H1 (cell line): Measurements from ENCODE around the gene ITFG2. TPM values are rescaled to one million over a fixed set of nuclear protein-coding genes. Genes with fewer than 3 reads are reported as not detected.

Source experiments
- CTCF ChIA-PET: fragments of 300-600 bp; sonication (Branson Sonifier 250); formaldehyde crosslinking; loops from one replicate; lab custom pipeline; 2021; ENCODE audit not compliant: partially characterized antibody; lab: Charles Lee
- POLR2A ChIA-PET: fragments of 300-600 bp; sonication (Branson Sonifier 250); formaldehyde crosslinking; loops from one replicate; lab custom pipeline; 2021; ENCODE audit warnings: inconsistent platforms; ENCODE audit not compliant: partially characterized antibody; lab: Charles Lee
- DNase-seq, 2 experiments: peaks; one replicate each; pipeline versions ENCODE4 v3.0.0 to v3.0.0-alpha.2; 2010 to 2022; ENCODE audit warnings: low spot score in 2 of 2, low read depth in 1 of 2, mixed read lengths in 1 of 2
- FAIRE-seq: peaks from 2 replicates; lab custom pipeline; 2011; peaks lifted over from hg19 to GRCh38; lab: Jason Lieb, UNC
- H2AFZ ChIP-seq: 2 replicates; pipeline ENCODE4 v1.8.1; 2012; ENCODE audit warnings: low read length, inconsistent platforms
- H2AK5ac ChIP-seq: 2 replicates; pipeline ENCODE4 v1.6.1; 2013; ENCODE audit warnings: low read depth, low read length
- H2BK120ac ChIP-seq: replicated peaks from 2 replicates; pipeline ENCODE3; 2013; ENCODE audit warnings: low read depth, low read length, inconsistent platforms
- H2BK12ac ChIP-seq: 2 replicates; pipeline ENCODE4 v1.6.1; 2013; ENCODE audit warnings: low read depth, low read length
- H2BK15ac ChIP-seq: 2 replicates; pipeline ENCODE4 v1.6.1; 2013; ENCODE audit warnings: low read length
- H2BK20ac ChIP-seq: 2 replicates; pipeline ENCODE4 v1.6.1; 2013; ENCODE audit warnings: low read length
- H2BK5ac ChIP-seq: 2 replicates; pipeline ENCODE4 v1.6.1; 2013; ENCODE audit warnings: low read depth, low read length
- H3K14ac ChIP-seq: 2 replicates; pipeline ENCODE4 v1.6.1; 2013; ENCODE audit warnings: inconsistent platforms; ENCODE audit not compliant: insufficient read length
- H3K18ac ChIP-seq: 2 replicates; pipeline ENCODE4 v1.6.1; 2013; ENCODE audit warnings: low read length; ENCODE audit errors: extremely low read depth
- H3K23ac ChIP-seq: 2 replicates; pipeline ENCODE4 v1.6.1; 2013; ENCODE audit warnings: inconsistent platforms; ENCODE audit not compliant: insufficient read length
- H3K23me2 ChIP-seq: 2 replicates; pipeline ENCODE4 v1.6.1; 2013; ENCODE audit warnings: low read depth, low read length
- H3K27ac ChIP-seq: 2 replicates; pipeline ENCODE4 v1.6.1; 2011; ENCODE audit warnings: low read depth, low read length, inconsistent platforms
- H3K27me3 ChIP-seq, 4 experiments: replicated peaks in 1 of 4; 1 replicate in 1 of 4; 2 replicates in 3 of 4; pipeline versions ENCODE4 v1.6.1 to v1.8.1; 2011 to 2013; ENCODE audit warnings: low read length in 3 of 4, mild to moderate bottlenecking in 3 of 4, inconsistent platforms in 2 of 4, mixed read lengths in 2 of 4, moderate library complexity in 1 of 4; ENCODE audit not compliant: control insufficient read depth in 3 of 4, insufficient read depth in 3 of 4; ENCODE audit errors: extremely low read depth in 1 of 4
- H3K36me3 ChIP-seq, 4 experiments: 2 replicates each; pipeline versions ENCODE4 v1.6.1 to v1.8.1; 2011 to 2013; ENCODE audit warnings: mild to moderate bottlenecking in 4 of 4, low read length in 3 of 4, moderate library complexity in 2 of 4, control low read depth in 1 of 4, inconsistent platforms in 1 of 4; ENCODE audit not compliant: insufficient read depth in 4 of 4, control insufficient read depth in 2 of 4
- H3K4ac ChIP-seq: replicated peaks from 2 replicates; pipeline ENCODE3; 2013; ENCODE audit warnings: low read length, low read depth, mixed read lengths, inconsistent platforms; ENCODE audit not compliant: insufficient read length
- H3K4me1 ChIP-seq, 4 experiments: replicated peaks in 1 of 4; 1 replicate in 1 of 4; 2 replicates in 3 of 4; pipeline versions ENCODE4 v1.6.1 to v1.8.1; 2011 to 2013; ENCODE audit warnings: low read length in 3 of 4, inconsistent platforms in 2 of 4, mixed read lengths in 1 of 4; ENCODE audit not compliant: insufficient read depth in 4 of 4, control insufficient read depth in 3 of 4
- H3K4me2 ChIP-seq, 2 experiments: 2 replicates each; pipeline versions ENCODE4 v1.6.1 to v1.8.1; 2011 to 2013; ENCODE audit warnings: low read depth in 2 of 2, low read length in 2 of 2, control low read depth in 1 of 2, inconsistent platforms in 1 of 2, mild to moderate bottlenecking in 1 of 2; ENCODE audit not compliant: insufficient read depth in 1 of 2
- H3K4me3 ChIP-seq, 4 experiments: fragments of 200-600, 300-600 bp in 1 of 4; sonication (generic), shearing (Covaris generic), sonication (Bioruptor Twin) in 1 of 4; 2 replicates each; pipeline versions ENCODE4 v1.5.1 to v1.8.1; 2011 to 2016; ENCODE audit warnings: low read length in 4 of 4, low read depth in 3 of 4, control low read depth in 2 of 4, inconsistent platforms in 2 of 4, mild to moderate bottlenecking in 2 of 4, mixed read lengths in 1 of 4, moderate library complexity in 1 of 4; ENCODE audit not compliant: insufficient read depth in 2 of 4; ENCODE audit errors: extremely low read depth in 1 of 4
- H3K56ac ChIP-seq: replicated peaks from 2 replicates; pipeline ENCODE3; 2013; ENCODE audit warnings: low read depth, mild to moderate bottlenecking, mixed read lengths, low read length, inconsistent platforms; ENCODE audit not compliant: insufficient read length
- H3K79me1 ChIP-seq: 2 replicates; pipeline ENCODE4 v1.6.1; 2013; ENCODE audit warnings: low read depth, low read length, control low read depth
- H3K79me2 ChIP-seq, 2 experiments: 2 replicates each; pipeline versions ENCODE4 v1.6.1 to v1.8.1; 2012 to 2013; ENCODE audit warnings: low read length in 2 of 2, mild to moderate bottlenecking in 2 of 2, inconsistent platforms in 1 of 2; ENCODE audit not compliant: insufficient read depth in 2 of 2, control insufficient read depth in 1 of 2
- H3K9ac ChIP-seq, 4 experiments: replicated peaks in 1 of 4; 1 replicate in 1 of 4; 2 replicates in 3 of 4; pipeline versions ENCODE4 v1.6.1 to v1.8.1; 2011 to 2013; ENCODE audit warnings: low read depth in 3 of 4, low read length in 3 of 4, control low read depth in 2 of 4, mild to moderate bottlenecking in 2 of 4, moderate library complexity in 2 of 4, inconsistent platforms in 1 of 4; ENCODE audit errors: extremely low read depth in 1 of 4
- H3K9me3 ChIP-seq, 2 experiments: 2 replicates each; pipeline versions ENCODE4 v1.6.1 to v1.8.1; 2012 to 2013; ENCODE audit warnings: mild to moderate bottlenecking in 2 of 2, moderate library complexity in 2 of 2, control low read depth in 1 of 2, inconsistent platforms in 1 of 2, low read depth in 1 of 2, low read length in 1 of 2, mixed read lengths in 1 of 2; ENCODE audit not compliant: insufficient read depth in 2 of 2
- H4K20me1 ChIP-seq, 2 experiments: replicated peaks in 1 of 2; 2 replicates each; pipeline versions ENCODE3 to v1.8.1; 2011 to 2013; ENCODE audit warnings: inconsistent platforms in 2 of 2, low read length in 2 of 2, mild to moderate bottlenecking in 1 of 2; ENCODE audit not compliant: insufficient read depth in 2 of 2, control insufficient read depth in 1 of 2
- H4K5ac ChIP-seq: 2 replicates; pipeline ENCODE4 v1.6.1; 2013; ENCODE audit warnings: low read length, low read depth, mixed read lengths, inconsistent platforms; ENCODE audit not compliant: insufficient read length
- H4K8ac ChIP-seq: 2 replicates; pipeline ENCODE4 v1.8.0; 2013; ENCODE audit warnings: mild to moderate bottlenecking, moderate library complexity, low read length, inconsistent platforms; ENCODE audit not compliant: insufficient read depth; ENCODE audit errors: extremely low read depth
- H4K91ac ChIP-seq: replicated peaks from 2 replicates; pipeline ENCODE3; 2013; ENCODE audit warnings: low read length, mixed read lengths, inconsistent platforms; ENCODE audit not compliant: insufficient read length
- ASH2L ChIP-seq: fragments of 200-600, 300-600 bp; sonication (generic); IDR thresholded peaks from one replicate; pipeline ENCODE4 v1.7.1; 2017; ENCODE audit warnings: low read length
- CBX5 ChIP-seq: fragments of 300-800, 300-1000 bp; sonication (generic); IDR thresholded peaks from 2 replicates; pipeline ENCODE4 v1.7.1; 2016; ENCODE audit warnings: antibody characterized with exemption, low read length, low read depth
- CREB1 ChIP-seq: IDR thresholded peaks from 2 replicates; pipeline ENCODE4 v1.6.1; 2012; ENCODE audit warnings: inconsistent platforms
- KDM1A ChIP-seq: fragments of 200-600, 300-600 bp; sonication (generic); IDR thresholded peaks from 2 replicates; pipeline ENCODE4 v1.7.1; 2016; ENCODE audit warnings: mild to moderate bottlenecking, low read length, borderline replicate concordance
- PHF8 ChIP-seq: fragments of 200-600 bp; sonication (generic); conservative IDR thresholded peaks from 2 replicates; pipeline ENCODE4 v1.7.1; 2012; ENCODE audit warnings: low read depth, mild to moderate bottlenecking, inconsistent platforms, low read length, moderate library complexity
- POLR2A ChIP-seq, 2 experiments: IDR thresholded peaks; 1 replicate in 1 of 2; 2 replicates in 1 of 2; pipeline ENCODE4 v1.6.1; 2011; ENCODE audit warnings: low read depth in 2 of 2, low read length in 2 of 2, mild to moderate bottlenecking in 2 of 2; ENCODE audit errors: control extremely low read depth in 1 of 2
- POLR2AphosphoS5 ChIP-seq: IDR thresholded peaks from 2 replicates; pipeline ENCODE4 v1.6.1; 2011; ENCODE audit warnings: low read depth, low read length
- RAD21 ChIP-seq, 2 experiments: IDR thresholded peaks in 1 of 2; conservative IDR thresholded peaks in 1 of 2; 2 replicates each; pipeline ENCODE4 v1.6.1; 2011; ENCODE audit warnings: low read depth in 2 of 2, low read length in 2 of 2, improper control_type of control experiment in 1 of 2, inconsistent platforms in 1 of 2, mild to moderate bottlenecking in 1 of 2, moderate library complexity in 1 of 2
- SIN3A ChIP-seq, 2 experiments: IDR thresholded peaks in 1 of 2; conservative IDR thresholded peaks in 1 of 2; 2 replicates each; pipeline ENCODE4 v1.6.1; 2011 to 2012; ENCODE audit warnings: low read length in 2 of 2, improper control_type of control experiment in 1 of 2, low read depth in 1 of 2, mild to moderate bottlenecking in 1 of 2
- SP4 ChIP-seq: IDR thresholded peaks from 2 replicates; pipeline ENCODE4 v1.6.1; 2012; ENCODE audit warnings: low read length, inconsistent platforms
- TAF1 ChIP-seq: IDR thresholded peaks from 2 replicates; pipeline ENCODE4 v1.6.1; 2011; ENCODE audit warnings: mild to moderate bottlenecking, low read depth, low read length
- TAF7 ChIP-seq: optimal IDR thresholded peaks from 2 replicates; pipeline ENCODE3; 2011; ENCODE audit warnings: low read depth, mild to moderate bottlenecking, inconsistent platforms, low read length, moderate library complexity, borderline replicate concordance
- TBP ChIP-seq: IDR thresholded peaks from 2 replicates; pipeline ENCODE4 v1.6.1; 2011; ENCODE audit warnings: low read depth, low read length, improper control_type of control experiment
- WGBS, 2 experiments: shearing (Covaris generic) in 1 of 2; methylation state at CpG; one replicate each; pipeline versions ENCODE4 v1.1.6 to v1.1.7; 2013 to 2015; ENCODE audit warnings: low lambda C conversion rate in 2 of 2, mixed read lengths in 2 of 2, inconsistent platforms in 1 of 2, low coverage in 1 of 2, missing lambda C conversion rate in 1 of 2; ENCODE audit not compliant: insufficient replicate concordance in 2 of 2, insufficient coverage in 1 of 2, insufficient read length in 1 of 2; ENCODE audit errors: extremely low coverage in 1 of 2, missing lambda C conversion rate in 1 of 2; 5-methylcytosine and 5-hydroxymethylcytosine counted together
- polyA plus RNA-seq, 7 experiments: library from polyadenylated mRNA; depleted of rRNA in 3 of 7; stranded (reverse) in 5 of 7; unstranded in 2 of 7; fragments of >200 nt in 5 of 7; fragments of 200-250 nt in 2 of 7; gene quantifications; 1 replicate in 5 of 7; 2 replicates in 1 of 7; 4 replicates in 1 of 7; pipeline versions ENCODE4 v1.2.1 to v1.2.3, GENCODE V29; 2011 to 2013; ENCODE audit warnings: missing spikeins in 2 of 7, mixed read lengths in 2 of 7
- total RNA-seq: library from RNA; stranded (reverse); fragmentation: NEBNext Ultra II Directional; extraction: Animal tissue kit (Norgen Biotek cat#: 25700); gene quantifications from 2 replicates; pipeline ENCODE4 v1.2.1, GENCODE V29; 2021

Gene ITFG2
- total and polyA plus RNA-seq, 2 of the 8 experiments (the other 6 are each of a cell fraction or from before 2014, with no cell fraction given) = 15.0 to 22.9 TPM

- H3K23ac ChIP-seq = no peak within 1 kb of the TSS
- no peak within 1 kb of the TSS for H3K14ac ChIP-seq
- H3K27me3 ChIP-seq = peaks cover 0 to 6% (median 4%) of the 10 kb centered on the region in 4 experiments; a peak in 6 of 7 replicates
- ChIA-PET CTCF (interaction anchor here (5.2 kb wide), 1 partner anchor 11 kb away, joined by 34 read pairs; no protein-coding TSS in a partner anchor), POLR2A (interaction anchor here (0.7 to 5.0 kb wide), 12 partner anchors 10 to 168 kb away, joined by 3 to 54 read pairs (median 4); partner anchors contain the start of gene ITFG2)
- H3K27ac ChIP-seq = no peak within 1 kb of the TSS
- peak within 1 kb of the TSS; percentile 59 to 73 (median 66) for H3K4me3 ChIP-seq
- H2BK12ac ChIP-seq = peak within 1 kb of the TSS; percentile 84
- no peak within 1 kb of the TSS for H2BK15ac ChIP-seq
- H2BK120ac ChIP-seq = no peak within 1 kb of the TSS
- peaks cover 11% of the 10 kb centered on the region; the same call in 1 of the 2 replicates for H3K23me2 ChIP-seq
- peaks cover 4 to 6% (median 5%) of the 10 kb centered on the region in 4 experiments; a peak in 5 of 7 replicates for H3K4me1 ChIP-seq
- no peaks in the 10 kb centered on the region for H3K9me3 ChIP-seq
- H3K36me3 ChIP-seq = peaks cover 21 to 30% (median 26%) of the 10 kb centered on the region in 4 experiments
- peak within 1 kb of the TSS; percentile 86 to 92 for H3K4me2 ChIP-seq
- peaks cover 12 to 22% of the 10 kb centered on the region in 2 experiments for H4K20me1 ChIP-seq
- H3K4ac ChIP-seq = peak within 1 kb of the TSS; percentile 34
- no peak for FAIRE-seq
- no peak within 1 kb of the TSS for H2AK5ac ChIP-seq
- WGBS, 2 experiments = 1% methylated on average over 50 of the region's 63 CpGs; no CpG with 5 or more reads in 1 of the 2 experiments
- peak within 1 kb of the TSS; percentile 94 for H4K8ac ChIP-seq
- H3K79me1 ChIP-seq = peaks cover 5% of the 10 kb centered on the region; the same call in 1 of the 2 replicates
- H3K18ac ChIP-seq = peak within 1 kb of the TSS; percentile 82
- peak within 1 kb of the TSS; percentile 19; the same call in 1 of the 2 replicates for H2AFZ ChIP-seq
- H4K91ac ChIP-seq = peak within 1 kb of the TSS; percentile 49
- no peak within 1 kb of the TSS for H2BK20ac ChIP-seq
- peak; percentile 63 to 89 for DNase-seq
- H4K5ac ChIP-seq = peak within 1 kb of the TSS; percentile 45
- H2BK5ac ChIP-seq = no peak within 1 kb of the TSS; the same call in 1 of the 2 replicates
- H3K9ac ChIP-seq = peak within 1 kb of the TSS; percentile 49 to 72 (median 62)
- peaks cover 0 to 25% of the 10 kb centered on the region in 2 experiments; a peak in 2 of 4 replicates for H3K79me2 ChIP-seq
- peak within 1 kb of the TSS; percentile 65 for H3K56ac ChIP-seq
- TF ChIP-seq PHF8 = peak; percentile 52
- TF ChIP-seq CREB1 = no peak
- TF ChIP-seq TBP = peak; percentile 42; the same call in 1 of the 2 replicates
- TF ChIP-seq KDM1A = no peak
- TF ChIP-seq POLR2A (IDR thresholded peaks at IDR 0.05; ENCODE audit: control extremely low read depth in 1 of 2, low read depth in 2 of 2, low read length in 2 of 2) = peak; percentile 38 to 73
- peak; percentile 55 for TF ChIP-seq ASH2L
- no peak for TF ChIP-seq RAD21 (IDR thresholded peaks at IDR 0.05 in 1 of 2, conservative IDR thresholded peaks at IDR 0.05 in 1 of 2; ENCODE audit: low read depth in 2 of 2, low read length in 2 of 2)
- TF ChIP-seq POLR2AphosphoS5 = peak; percentile 68; the same call in 1 of the 2 replicates
- TF ChIP-seq SIN3A (conservative IDR thresholded peaks at IDR 0.05 in 1 of 2, IDR thresholded peaks at IDR 0.05 in 1 of 2; ENCODE audit: low read depth in 1 of 2, low read length in 2 of 2) = peak in 1 of 2 experiments; percentile 49; a peak in 2 of 4 replicates
- peak; percentile 82 for TF ChIP-seq TAF7
- TF ChIP-seq TAF1 = peak; percentile 73
- no peak for TF ChIP-seq SP4
- no peak for TF ChIP-seq CBX5
Measured at GRCh38 chr12:2794736-2795289, 17.7 kb upstream of the ITFG2 start, which contains the start of gene FKBP4. TSS of gene FKBP4 (plus strand) at chr12:2794970. CDS start at chr12:2795140, 170 bp downstream.
